CD4-positive, alpha-beta memory T cell (primary cell): ENCODE measurements around the gene ELK1. TPM values are rescaled to one million over a fixed set of nuclear protein-coding genes. Genes with fewer than 3 reads are reported as not detected.

Experiments used
- CTCF ChIA-PET: fragments of 350-600 bp; sonication (Branson Sonifier 250); formaldehyde crosslinking; loops from one replicate; lab custom pipeline; 2021; ENCODE audit warnings: inconsistent platforms; ENCODE audit not compliant: partially characterized antibody; lab: Charles Lee
- POLR2A ChIA-PET: fragments of 350-600 bp; sonication (Branson Sonifier 250); formaldehyde crosslinking; loops from one replicate; lab custom pipeline; 2021; ENCODE audit not compliant: partially characterized antibody; lab: Charles Lee
- DNase-seq, 5 donors: peaks; one replicate each; pipeline versions ENCODE4 v3.0.0 to v3.0.0-alpha.2; 2020 to 2022; ENCODE audit warnings: mixed read lengths in 1 of 5
- H3K27ac ChIP-seq: one replicate; pipeline ENCODE4 v1.7.0; 2013; ENCODE audit warnings: low read depth, low read length
- H3K27me3 ChIP-seq: 2 replicates; pipeline ENCODE4 v1.7.0; 2013; ENCODE audit warnings: mild to moderate bottlenecking, low read length, moderate library complexity; ENCODE audit not compliant: insufficient read depth
- H3K36me3 ChIP-seq: 2 replicates; pipeline ENCODE4 v1.7.0; 2013; ENCODE audit warnings: mild to moderate bottlenecking, low read length, moderate library complexity; ENCODE audit not compliant: insufficient read depth
- H3K4me1 ChIP-seq: 2 replicates; pipeline ENCODE4 v1.7.0; 2013; ENCODE audit warnings: mild to moderate bottlenecking, low read length, moderate library complexity; ENCODE audit not compliant: insufficient read depth
- H3K4me3 ChIP-seq, 2 donors: one replicate each; pipeline ENCODE4 v1.7.0; 2013; ENCODE audit warnings: low read length in 2 of 2, mild to moderate bottlenecking in 1 of 2
- H3K9me3 ChIP-seq, 2 donors: one replicate each; pipeline ENCODE4 v1.7.0; 2013; ENCODE audit warnings: low read length in 2 of 2, control low read depth in 1 of 2; ENCODE audit not compliant: control insufficient read depth in 1 of 2
- H3K27ac Mint-ChIP-seq, 7 donors: one replicate each; pipeline ENCODE4 v1.8.0; 2020 to 2021; ENCODE audit warnings: mixed read lengths in 7 of 7, mild to moderate bottlenecking in 6 of 7, inconsistent platforms in 3 of 7, moderate library complexity in 3 of 7
- H3K27me3 Mint-ChIP-seq, 2 donors: one replicate each; pipeline ENCODE4 v1.8.0; 2020 to 2021; ENCODE audit warnings: mixed read lengths in 2 of 2
- H3K36me3 Mint-ChIP-seq, 2 donors: one replicate each; pipeline ENCODE4 v1.8.0; 2020 to 2021; ENCODE audit warnings: mixed read lengths in 2 of 2, inconsistent platforms in 1 of 2, mild to moderate bottlenecking in 1 of 2
- H3K4me1 Mint-ChIP-seq, 4 donors: one replicate each; pipeline ENCODE4 v1.8.0; 2020 to 2021; ENCODE audit warnings: mixed read lengths in 4 of 4, mild to moderate bottlenecking in 1 of 4
- H3K4me3 Mint-ChIP-seq, 8 donors: one replicate each; pipeline ENCODE4 v1.8.0; 2020 to 2021; ENCODE audit warnings: mixed read lengths in 8 of 8, mild to moderate bottlenecking in 7 of 8, moderate library complexity in 6 of 8, inconsistent platforms in 3 of 8
- H3K9me3 Mint-ChIP-seq, 8 donors: one replicate each; pipeline ENCODE4 v1.8.0; 2020 to 2021; ENCODE audit warnings: mixed read lengths in 8 of 8, mild to moderate bottlenecking in 5 of 8, inconsistent platforms in 3 of 8, moderate library complexity in 1 of 8
- intact Hi-C: fragments of 100-400 bp; cut with micrococcal nuclease; formaldehyde crosslinking; loops from one replicate; pipeline ENCODE4 v1.15.1; 2023
- polyA plus RNA-seq, 2 donors: library from polyadenylated mRNA; unstranded; fragments of 300-500 nt; fragmentation: Illumina TruSeq; gene quantifications; one replicate each; pipeline ENCODE4 v1.2.3, GENCODE V29; 2021
- total RNA-seq, 2 experiments: library from RNA; stranded (reverse); gene quantifications; one replicate each; pipeline ENCODE4 v1.2.3, GENCODE V29; 2021

The ELK1 gene
- total RNA-seq (10 to 100 TPM; 36.4 to 38.3 TPM), polyA plus RNA-seq (10 to 100 TPM; 21.9 to 22.7 TPM)

GRCh38 chrX:47650164-47651042 lies at the start of gene ELK1:
TSS of gene ELK1 (minus strand) at chrX:47650563. CDS start at chrX:47641441, 9,122 bp downstream.
- no peaks in the 10 kb centered on the region for H3K27me3 Mint-ChIP-seq
- H3K27ac Mint-ChIP-seq = peak within 1 kb of the TSS; percentile 87 to 97 (median 97)
- Histone ChIP-seq H3K4me3 (peak within 1 kb of the TSS in 1 of 2 donors; percentile 69), H3K4me1 (peaks cover 33% of the 10 kb centered on the region), H3K27ac (peak within 1 kb of the TSS; percentile 74), H3K9me3 (no peaks in the 10 kb centered on the region), H3K36me3 (peaks cover 10% of the 10 kb centered on the region), H3K27me3 (no peaks in the 10 kb centered on the region)
- peak within 1 kb of the TSS; percentile 85 to 94 (median 88) for H3K4me3 Mint-ChIP-seq
- no peaks in the 10 kb centered on the region for H3K9me3 Mint-ChIP-seq
- DNase-seq = peak; percentile 85 to 95 (median 90)
- intact Hi-C loops = loop anchor here (1.0 to 10.0 kb wide), 7 partner anchors 8 to 505 kb away; partner anchors contain the start of genes ARAF, CDK16, RBM10 and UBA1
- peaks cover 4 to 54% of the 10 kb centered on the region in 2 donors for H3K36me3 Mint-ChIP-seq
- CTCF ChIA-PET = interaction anchor here (0.6 to 1.5 kb wide), 4 partner anchors 10 to 1939 kb away, joined by 3 to 4 read pairs (median 4); no protein-coding TSS in a partner anchor
- POLR2A ChIA-PET = interaction anchor here (0.7 to 2.7 kb wide), 13 partner anchors 9 to 924 kb away, joined by 3 to 14 read pairs (median 6); partner anchors contain the start of genes ARAF, CFP, NDUFB11 and RBM10
- peaks cover 31 to 42% (median 36%) of the 10 kb centered on the region in 4 donors for H3K4me1 Mint-ChIP-seq

- Histone ChIP-seq H3K9me3 (no peaks in the 10 kb centered on the region), H3K4me3 (no peak overlapping the region), H3K27me3 (no peaks in the 10 kb centered on the region), H3K36me3 (no peaks in the 10 kb centered on the region), H3K4me1 (no peaks in the 10 kb centered on the region), H3K27ac (no peak overlapping the region)
- Mint-ChIP-seq H3K27me3 (peaks cover 2% of the 10 kb centered on the region in 2 donors), H3K27ac (no peak overlapping the region), H3K4me1 (no peaks in the 10 kb centered on the region), H3K9me3 (no peaks in the 10 kb centered on the region), H3K4me3 (no peak overlapping the region), H3K36me3 (no peaks in the 10 kb centered on the region)
- no peak for DNase-seq
- ChIA-PET POLR2A (no interaction called here), CTCF (no interaction called here)
- intact Hi-C loops = no loop called here
Measured at GRCh38 chrX:47697181-47697580, 46.8 kb upstream of the ELK1 start.

GRCh38 chrX:47690175-47690574 lies 39.8 kb upstream of the ELK1 start:
- POLR2A ChIA-PET = no interaction called here
- no peak for DNase-seq
- Histone ChIP-seq H3K36me3 (no peaks in the 10 kb centered on the region), H3K27ac (no peak overlapping the region), H3K4me3 (no peak overlapping the region), H3K9me3 (no peaks in the 10 kb centered on the region), H3K27me3 (no peaks in the 10 kb centered on the region), H3K4me1 (no peaks in the 10 kb centered on the region)
- H3K9me3 Mint-ChIP-seq = no peaks in the 10 kb centered on the region
- intact Hi-C loops = no loop called here
- H3K4me3 Mint-ChIP-seq = no peak overlapping the region
- no peaks in the 10 kb centered on the region for H3K4me1 Mint-ChIP-seq
- H3K27ac Mint-ChIP-seq = no peak overlapping the region
- peaks cover 0 to 3% of the 10 kb centered on the region in 2 donors for H3K27me3 Mint-ChIP-seq
- no peaks in the 10 kb centered on the region for H3K36me3 Mint-ChIP-seq
- CTCF ChIA-PET = no interaction called here

- POLR2A ChIA-PET = no interaction called here
- no peak overlapping the region for H3K4me3 Mint-ChIP-seq
Measured at GRCh38 chrX:47687263-47687662, 36.9 kb upstream of the ELK1 start.

GRCh38 chrX:47683829-47684205 lies 33.5 kb upstream of the ELK1 start:
- no peaks in the 10 kb centered on the region for H3K9me3 Mint-ChIP-seq
- ChIA-PET CTCF (no interaction called here), POLR2A (no interaction called here)
- no peak overlapping the region for H3K27ac Mint-ChIP-seq
- Histone ChIP-seq H3K36me3 (no peaks in the 10 kb centered on the region), H3K27me3 (no peaks in the 10 kb centered on the region), H3K4me3 (no peak overlapping the region), H3K27ac (no peak overlapping the region), H3K4me1 (no peaks in the 10 kb centered on the region), H3K9me3 (no peaks in the 10 kb centered on the region)
- H3K27me3 Mint-ChIP-seq = peaks cover 1 to 4% of the 10 kb centered on the region in 2 donors
- no peaks in the 10 kb centered on the region for H3K4me1 Mint-ChIP-seq
- DNase-seq = no peak
- H3K36me3 Mint-ChIP-seq = no peaks in the 10 kb centered on the region
- intact Hi-C loops = no loop called here
- H3K4me3 Mint-ChIP-seq = no peak overlapping the region

More at GRCh38 chrX:47687263-47687662, 36.9 kb upstream of the ELK1 start:
- DNase-seq = no peak
- no peak overlapping the region for H3K27ac ChIP-seq
- intact Hi-C loops = no loop called here
- Mint-ChIP-seq H3K27ac (no peak overlapping the region), H3K27me3 (peaks cover 3 to 4% of the 10 kb centered on the region in 2 donors), H3K4me1 (no peaks in the 10 kb centered on the region), H3K36me3 (no peaks in the 10 kb centered on the region), H3K9me3 (no peaks in the 10 kb centered on the region)
- H3K9me3 ChIP-seq = no peaks in the 10 kb centered on the region
- H3K4me1 ChIP-seq = no peaks in the 10 kb centered on the region
- CTCF ChIA-PET = no interaction called here
- H3K4me3 ChIP-seq = no peak overlapping the region
- H3K27me3 ChIP-seq = no peaks in the 10 kb centered on the region
- no peaks in the 10 kb centered on the region for H3K36me3 ChIP-seq

GRCh38 chrX:47683184-47683828 lies 32.9 kb upstream of the ELK1 start:
- Histone ChIP-seq H3K27me3 (no peaks in the 10 kb centered on the region), H3K4me3 (no peak overlapping the region), H3K9me3 (no peaks in the 10 kb centered on the region), H3K4me1 (no peaks in the 10 kb centered on the region), H3K36me3 (no peaks in the 10 kb centered on the region), H3K27ac (no peak overlapping the region)
- POLR2A ChIA-PET = no interaction called here
- no peak for DNase-seq
- H3K9me3 Mint-ChIP-seq = no peaks in the 10 kb centered on the region
- H3K36me3 Mint-ChIP-seq = no peaks in the 10 kb centered on the region
- intact Hi-C loops = no loop called here
- H3K27ac Mint-ChIP-seq = peak overlapping the region in 1 of 7 donors; percentile 66
- peak overlapping the region in 1 of 8 donors; percentile 55 for H3K4me3 Mint-ChIP-seq
- CTCF ChIA-PET = no interaction called here
- H3K4me1 Mint-ChIP-seq = no peaks in the 10 kb centered on the region
- peaks cover 1 to 4% of the 10 kb centered on the region in 2 donors for H3K27me3 Mint-ChIP-seq
